HepG2 (cell line): ENCODE results near the gene PDIA6. TPM values are rescaled to one million over a fixed set of nuclear protein-coding genes. Genes with fewer than 3 reads are reported as not detected.

Source experiments
- ATAC-seq: fragments of 200-7000 bp; cut with Tn5 transposase; 3 replicates; pipeline ENCODE4 v1.9.1; 2020; ENCODE audit warnings: mild to moderate bottlenecking, moderate library complexity
- BruUV-seq: library from RNA; stranded (reverse); fragments of 400-500 nt; replicated peaks from 2 replicates; lab custom pipeline; 2021; lab: Mats Ljungman, UMichigan
- CTCF ChIA-PET: fragments of 300-600 bp; formaldehyde crosslinking; extraction: SDS; loops from one replicate; lab custom pipeline; 2021; ENCODE audit warnings: low total read pairs, inconsistent platforms, low intra/inter-chr PET ratio; lab: Yijun Ruan, JAX
- POLR2A ChIA-PET: fragments of 350-600 bp; sonication (Branson Sonifier 250); formaldehyde crosslinking; loops from one replicate; lab custom pipeline; 2020; ENCODE audit warnings: antibody characterized with exemption, inconsistent platforms; lab: Yijun Ruan, JAX
- DNase-seq: peaks from one replicate; pipeline ENCODE4 v3.0.0-alpha.2; 2015; ENCODE audit warnings: low spot score
- FAIRE-seq: peaks from 3 replicates; lab custom pipeline; 2011; peaks lifted over from hg19 to GRCh38; lab: Jason Lieb, UNC
- H2AFZ ChIP-seq: one replicate; pipeline ENCODE4 v1.6.1; 2011; ENCODE audit warnings: low read length, inconsistent platforms
- H3K27ac ChIP-seq: fragments of 300-600 bp; 3 replicates; pipeline ENCODE4 v1.8.0; 2011; ENCODE audit warnings: mixed run types, mild to moderate bottlenecking, mixed read lengths, low read length, inconsistent platforms; ENCODE audit not compliant: insufficient read depth; ENCODE audit errors: extremely low read length
- H3K27me3 ChIP-seq, 2 experiments: fragments of 200-600 bp in 1 of 2; 2 replicates in 1 of 2; 3 replicates in 1 of 2; pipeline versions ENCODE4 v1.6.0 to v1.8.0; 2011; ENCODE audit warnings: low read length in 2 of 2, mild to moderate bottlenecking in 2 of 2, moderate library complexity in 2 of 2, inconsistent platforms in 1 of 2; ENCODE audit not compliant: insufficient read depth in 2 of 2, control insufficient read depth in 1 of 2
- H3K36me3 ChIP-seq, 2 experiments: fragments of 200-600 bp in 1 of 2; replicated peaks in 1 of 2; 2 replicates in 1 of 2; 3 replicates in 1 of 2; pipeline versions ENCODE4 v1.5.1 to v1.8.0; 2011; ENCODE audit warnings: low read length in 2 of 2, inconsistent platforms in 1 of 2; ENCODE audit not compliant: insufficient read depth in 2 of 2, control insufficient read depth in 1 of 2
- H3K4me1 ChIP-seq: 2 replicates; pipeline ENCODE4 v1.5.1; 2012; ENCODE audit warnings: low read length, inconsistent platforms; ENCODE audit not compliant: insufficient read depth
- H3K4me2 ChIP-seq: 2 replicates; pipeline ENCODE4 v1.6.0; 2011; ENCODE audit warnings: low read depth, low read length, inconsistent platforms
- H3K4me3 ChIP-seq, 3 experiments: fragments of 200-600 bp in 1 of 3; sonication (generic), shearing (Covaris generic) in 1 of 3; replicated peaks in 1 of 3; 2 replicates each; pipeline ENCODE4 v1.5.1; 2011 to 2016; ENCODE audit warnings: low read length in 3 of 3, inconsistent platforms in 2 of 3, low read depth in 2 of 3, mild to moderate bottlenecking in 2 of 3, control low read depth in 1 of 3, mixed read lengths in 1 of 3; ENCODE audit not compliant: insufficient read depth in 1 of 3
- H3K79me2 ChIP-seq: one replicate; pipeline ENCODE4 v1.6.1; 2011; ENCODE audit warnings: low read length, inconsistent platforms; ENCODE audit not compliant: insufficient read depth
- H3K9ac ChIP-seq: 2 replicates; pipeline ENCODE4 v1.6.0; 2011; ENCODE audit warnings: mild to moderate bottlenecking, low read depth, low read length, inconsistent platforms; ENCODE audit not compliant: insufficient read depth
- H3K9me3 ChIP-seq: 2 replicates; pipeline ENCODE4 v1.5.1; 2012; ENCODE audit warnings: mild to moderate bottlenecking, low read length
- H4K20me1 ChIP-seq: 2 replicates; pipeline ENCODE4 v1.6.0; 2011; ENCODE audit warnings: inconsistent platforms, mild to moderate bottlenecking, low read length, moderate library complexity; ENCODE audit not compliant: insufficient read depth
- CEBPB ChIP-seq: IDR thresholded peaks from 2 replicates; pipeline ENCODE4 v1.6.1; 2011; ENCODE audit warnings: low read depth, low read length, improper control_type of control experiment, borderline replicate concordance
- E2F2 ChIP-seq: sonication (generic); formaldehyde crosslinking; IDR thresholded peaks from 2 replicates; pipeline ENCODE4 v1.4.0; 2020; ENCODE audit warnings: missing genetic modification reagents, borderline replicate concordance
- MED13 ChIP-seq: sonication (generic); formaldehyde crosslinking; IDR thresholded peaks from 2 replicates; pipeline ENCODE4 v1.5.0; 2020; ENCODE audit warnings: missing genetic modification reagents
- ONECUT2 ChIP-seq: sonication (generic); formaldehyde crosslinking; IDR thresholded peaks from 2 replicates; pipeline ENCODE4 v1.4.0; 2020; ENCODE audit warnings: missing genetic modification reagents
- SP4 ChIP-seq: sonication (generic); formaldehyde crosslinking; IDR thresholded peaks from 2 replicates; pipeline ENCODE4 v1.8.1; 2023; ENCODE audit warnings: mild to moderate bottlenecking, missing genetic modification reagents
- SP5 ChIP-seq: IDR thresholded peaks from 2 replicates; pipeline ENCODE4 v1.6.1; 2016; ENCODE audit warnings: low read depth, borderline replicate concordance
- TCF12 ChIP-seq, 2 experiments: fragments of 450-650 bp in 1 of 2; sonication (generic) in 1 of 2; formaldehyde crosslinking in 1 of 2; IDR thresholded peaks; 2 replicates each; pipeline versions ENCODE4 v1.6.1 to v1.8.0; 2017 to 2022; ENCODE audit warnings: antibody characterized with exemption in 1 of 2, mild to moderate bottlenecking in 1 of 2, missing genetic modification reagents in 1 of 2, moderate library complexity in 1 of 2
- ZMYM3 ChIP-seq: sonication (generic); formaldehyde crosslinking; IDR thresholded peaks from 2 replicates; pipeline ENCODE4 v1.5.1; 2020; ENCODE audit warnings: mild to moderate bottlenecking, missing genetic modification reagents
- ZNF263 ChIP-seq: sonication (generic); formaldehyde crosslinking; IDR thresholded peaks from 2 replicates; pipeline ENCODE4 v1.4.0; 2020; ENCODE audit warnings: missing genetic modification reagents
- ZSCAN30 ChIP-seq: sonication (generic); formaldehyde crosslinking; IDR thresholded peaks from 2 replicates; pipeline ENCODE4 v1.5.0; 2020; ENCODE audit warnings: mild to moderate bottlenecking, missing genetic modification reagents
- WGBS: methylation state at CpG from one replicate; pipeline ENCODE4 v1.1.6; 2017; ENCODE audit warnings: low lambda C conversion rate; 5-methylcytosine and 5-hydroxymethylcytosine counted together
- in situ Hi-C: cut with HindIII; loops from 2 replicates; pipeline ENCODE4 v1.10.0; 2017; ENCODE audit warnings: low pct_unique_long_range_greater_than_20kb; ENCODE audit not compliant: extremely low pct_ligation_motif_present
- intact Hi-C: fragments of 100-400 bp; cut with micrococcal nuclease; formaldehyde crosslinking; loops from one replicate; pipeline ENCODE4 v1.10.0; 2022; ENCODE audit not compliant: unreplicated experiment
- polyA plus RNA-seq, 8 experiments: library from polyadenylated mRNA; depleted of rRNA in 3 of 8; stranded (reverse) in 7 of 8; unstranded in 1 of 8; fragments of >200 nt; fragmentation: Illumina TruSeq in 4 of 8; extraction: Trizol in 4 of 8; gene quantifications; 2 replicates each; pipeline versions ENCODE4 v1.2.1 to v1.2.3, GENCODE V29; 2011 to 2016; ENCODE audit warnings: low read depth in 4 of 8, missing spikeins in 1 of 8, mixed read lengths in 1 of 8; ENCODE audit not compliant: insufficient read depth in 1 of 8
- total RNA-seq, 5 experiments: library from RNA; depleted of rRNA; stranded (reverse); fragments of >200 nt; fragmentation: Illumina TruSeq; extraction: Trizol; gene quantifications; 2 replicates each; pipeline ENCODE4 v1.2.3, GENCODE V29; 2016; ENCODE audit warnings: low read depth in 1 of 5
- TF ChIP-seq, protein P1 (sequence below): conservative IDR thresholded peaks from 2 replicates; pipeline ENCODE4 v1.6.1; 2018; ENCODE audit warnings: missing genetic modification reagents
- TF ChIP-seq, protein P2 (sequence below): sonication (generic); formaldehyde crosslinking; IDR thresholded peaks from 2 replicates; pipeline ENCODE4 v1.4.0; 2020; ENCODE audit warnings: missing genetic modification reagents, borderline replicate concordance

The PDIA6 gene
- total and polyA plus RNA-seq, 2 of the 13 experiments (the other 11 are each of a cell fraction or from before 2014, with no cell fraction given): 586 to 642 TPM

DNA sequence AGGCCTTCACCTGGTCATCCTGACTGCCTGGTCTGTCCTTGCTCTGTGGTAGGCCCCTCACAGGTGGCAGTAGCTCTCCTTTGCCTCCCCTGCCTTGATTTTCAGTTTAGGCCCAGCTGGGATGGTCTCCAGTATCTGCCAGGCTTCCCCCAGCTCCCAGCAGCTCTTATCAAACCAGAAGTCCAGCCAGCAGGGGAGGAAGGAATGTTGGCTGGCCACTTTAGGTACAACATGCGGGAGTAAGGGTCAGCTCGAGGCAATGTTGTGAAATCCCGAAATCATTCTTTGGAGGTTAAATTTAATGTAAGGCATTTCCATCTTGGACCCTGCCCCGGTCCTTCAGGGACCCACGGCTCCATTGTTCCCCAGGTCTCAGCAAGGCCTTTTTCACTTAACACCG is 74.4 kb downstream of the PDIA6 start:
- POLR2A ChIA-PET: no interaction called here
- CTCF ChIA-PET: no interaction called here
- no TSS peak for BruUV-seq
- ATAC-seq: peak; percentile 41; the same call in 2 of the 3 replicates
- no peak for FAIRE-seq
- TF ChIP-seq ZNF263 (CRISPR knock-in tag) (no peak), CEBPB (peak; percentile 36; the same call in 1 of the 2 replicates)
- no peaks in the 10 kb centered on the region for H3K79me2 ChIP-seq
- no peak overlapping the region for H3K4me3 ChIP-seq
- in situ Hi-C loops: no loop called here
- H4K20me1 ChIP-seq: no peaks in the 10 kb centered on the region; the same call in 1 of the 2 replicates
- peaks cover 21% of the 10 kb centered on the region for H3K4me1 ChIP-seq
- H3K27ac ChIP-seq: no peak overlapping the region
- no peaks in the 10 kb centered on the region for H3K9me3 ChIP-seq
- DNase-seq: no peak
- H3K36me3 ChIP-seq: no peaks in the 10 kb centered on the region
- WGBS: 23% methylated on average over 6 of the region's 6 CpGs
- intact Hi-C loops: no loop called here
- peaks cover 5 to 43% of the 10 kb centered on the region in 2 experiments; a peak in 3 of 5 replicates for H3K27me3 ChIP-seq
- H3K4me2 ChIP-seq: no peak overlapping the region; the same call in 1 of the 2 replicates
- no peak overlapping the region for H2AFZ ChIP-seq
- H3K9ac ChIP-seq: no peak overlapping the region

DNA sequence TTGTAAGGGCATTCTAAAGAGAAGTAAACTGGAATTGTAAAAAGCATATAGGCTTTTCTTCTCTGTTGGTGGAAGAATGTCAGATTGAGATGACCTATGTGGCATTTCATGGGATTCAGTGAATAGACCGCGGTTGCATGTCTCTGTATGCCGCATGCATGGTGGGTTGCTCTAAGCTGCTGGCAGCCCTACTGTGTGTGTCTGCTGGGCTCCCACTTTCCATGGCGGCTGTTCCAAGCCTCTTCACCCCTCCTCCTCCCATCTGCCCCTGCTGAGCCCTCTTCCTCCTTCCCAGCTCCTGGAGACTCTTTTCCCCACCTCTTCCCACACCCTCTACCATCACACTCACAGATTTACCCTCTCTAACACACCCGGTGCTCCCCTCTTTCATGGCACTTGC is 78.6 kb downstream of the PDIA6 start:
- 69% methylated on average over 5 of the region's 5 CpGs for WGBS
- H3K36me3 ChIP-seq: no peaks in the 10 kb centered on the region
- ChIA-PET CTCF (no interaction called here), POLR2A (no interaction called here)
- H3K9ac ChIP-seq: no peak overlapping the region
- no peak overlapping the region for H2AFZ ChIP-seq
- no peak overlapping the region for H3K4me3 ChIP-seq
- H3K79me2 ChIP-seq: no peaks in the 10 kb centered on the region
- H3K27me3 ChIP-seq: peaks cover 0 to 31% of the 10 kb centered on the region in 2 experiments; a peak in 2 of 5 replicates
- no peak for FAIRE-seq
- no peaks in the 10 kb centered on the region for H4K20me1 ChIP-seq
- intact Hi-C loops: no loop called here
- H3K4me2 ChIP-seq: no peak overlapping the region
- no peaks in the 10 kb centered on the region for H3K9me3 ChIP-seq
- peaks cover 14% of the 10 kb centered on the region for H3K4me1 ChIP-seq
- ATAC-seq: no peak
- in situ Hi-C loops: no loop called here
- BruUV-seq: no TSS peak
- no peak overlapping the region for H3K27ac ChIP-seq
- DNase-seq: no peak
- no peak for TF ChIP-seq ZMYM3 (CRISPR knock-in tag)
- TF ChIP-seq, protein P1, sequence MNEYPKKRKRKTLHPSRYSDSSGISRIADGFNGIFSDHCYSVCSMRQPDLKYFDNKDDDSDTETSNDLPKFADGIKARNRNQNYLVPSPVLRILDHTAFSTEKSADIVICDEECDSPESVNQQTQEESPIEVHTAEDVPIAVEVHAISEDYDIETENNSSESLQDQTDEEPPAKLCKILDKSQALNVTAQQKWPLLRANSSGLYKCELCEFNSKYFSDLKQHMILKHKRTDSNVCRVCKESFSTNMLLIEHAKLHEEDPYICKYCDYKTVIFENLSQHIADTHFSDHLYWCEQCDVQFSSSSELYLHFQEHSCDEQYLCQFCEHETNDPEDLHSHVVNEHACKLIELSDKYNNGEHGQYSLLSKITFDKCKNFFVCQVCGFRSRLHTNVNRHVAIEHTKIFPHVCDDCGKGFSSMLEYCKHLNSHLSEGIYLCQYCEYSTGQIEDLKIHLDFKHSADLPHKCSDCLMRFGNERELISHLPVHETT (CRISPR knock-in tag): no peak
- TF ChIP-seq E2F2 (CRISPR knock-in tag): no peak
- no peak for TF ChIP-seq TCF12 (IDR thresholded peaks at IDR 0.05)
- TF ChIP-seq TCF12 (CRISPR knock-in tag; IDR thresholded peaks at IDR 0.05): no peak
- TF ChIP-seq MED13 (CRISPR knock-in tag): no peak
- TF ChIP-seq, protein P2, sequence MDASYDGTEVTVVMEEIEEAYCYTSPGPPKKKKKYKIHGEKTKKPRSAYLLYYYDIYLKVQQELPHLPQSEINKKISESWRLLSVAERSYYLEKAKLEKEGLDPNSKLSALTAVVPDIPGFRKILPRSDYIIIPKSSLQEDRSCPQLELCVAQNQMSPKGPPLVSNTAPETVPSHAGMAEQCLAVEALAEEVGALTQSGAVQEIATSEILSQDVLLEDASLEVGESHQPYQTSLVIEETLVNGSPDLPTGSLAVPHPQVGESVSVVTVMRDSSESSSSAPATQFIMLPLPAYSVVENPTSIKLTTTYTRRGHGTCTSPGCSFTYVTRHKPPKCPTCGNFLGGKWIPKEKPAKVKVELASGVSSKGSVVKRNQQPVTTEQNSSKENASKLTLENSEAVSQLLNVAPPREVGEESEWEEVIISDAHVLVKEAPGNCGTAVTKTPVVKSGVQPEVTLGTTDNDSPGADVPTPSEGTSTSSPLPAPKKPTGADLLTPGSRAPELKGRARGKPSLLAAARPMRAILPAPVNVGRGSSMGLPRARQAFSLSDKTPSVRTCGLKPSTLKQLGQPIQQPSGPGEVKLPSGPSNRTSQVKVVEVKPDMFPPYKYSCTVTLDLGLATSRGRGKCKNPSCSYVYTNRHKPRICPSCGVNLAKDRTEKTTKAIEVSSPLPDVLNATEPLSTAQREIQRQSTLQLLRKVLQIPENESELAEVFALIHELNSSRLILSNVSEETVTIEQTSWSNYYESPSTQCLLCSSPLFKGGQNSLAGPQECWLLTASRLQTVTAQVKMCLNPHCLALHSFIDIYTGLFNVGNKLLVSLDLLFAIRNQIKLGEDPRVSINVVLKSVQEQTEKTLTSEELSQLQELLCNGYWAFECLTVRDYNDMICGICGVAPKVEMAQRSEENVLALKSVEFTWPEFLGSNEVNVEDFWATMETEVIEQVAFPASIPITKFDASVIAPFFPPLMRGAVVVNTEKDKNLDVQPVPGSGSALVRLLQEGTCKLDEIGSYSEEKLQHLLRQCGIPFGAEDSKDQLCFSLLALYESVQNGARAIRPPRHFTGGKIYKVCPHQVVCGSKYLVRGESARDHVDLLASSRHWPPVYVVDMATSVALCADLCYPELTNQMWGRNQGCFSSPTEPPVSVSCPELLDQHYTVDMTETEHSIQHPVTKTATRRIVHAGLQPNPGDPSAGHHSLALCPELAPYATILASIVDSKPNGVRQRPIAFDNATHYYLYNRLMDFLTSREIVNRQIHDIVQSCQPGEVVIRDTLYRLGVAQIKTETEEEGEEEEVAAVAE (CRISPR knock-in tag): no peak
- no peak for TF ChIP-seq ONECUT2 (CRISPR knock-in tag)
- no peak for TF ChIP-seq SP5 (CRISPR knock-in tag)
- TF ChIP-seq ZSCAN30 (CRISPR knock-in tag): no peak
- TF ChIP-seq SP4 (CRISPR knock-in tag): no peak
